ENCODE results near the gene SUN5.
"Not testable (repeated sequence)": the region's sequence is repeated elsewhere in the genome, so short reads cannot be mapped to it uniquely, and the experiment has no call there.

The SUN5 gene

GRCh38 chr20:32977281-32978008 is 26.8 kb downstream of the SUN5 start:
- DNase-seq (ENCODE audit: low spot score), result no peak

DNA sequence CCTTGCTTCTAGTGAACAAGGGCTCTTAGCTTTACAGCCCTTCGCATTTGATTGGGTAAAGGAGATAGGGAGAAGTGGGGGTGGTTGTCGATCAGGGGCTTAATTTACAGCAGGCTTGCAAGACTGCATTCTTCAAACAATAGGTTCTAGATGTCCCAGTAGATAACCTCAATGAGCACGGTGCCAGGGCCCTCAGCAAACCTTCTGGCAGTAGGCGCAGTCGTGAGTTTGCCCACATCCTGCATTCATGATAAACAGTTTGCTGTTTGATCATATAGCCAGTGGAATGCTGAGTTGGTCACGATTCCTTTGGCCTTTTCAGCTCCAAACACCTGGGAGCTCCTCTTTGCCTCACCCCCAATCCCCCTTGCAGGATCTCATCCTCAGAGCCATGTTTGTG is 27.5 kb downstream of the SUN5 start:
- no peak for DNase-seq (ENCODE audit: low spot score)

DNA sequence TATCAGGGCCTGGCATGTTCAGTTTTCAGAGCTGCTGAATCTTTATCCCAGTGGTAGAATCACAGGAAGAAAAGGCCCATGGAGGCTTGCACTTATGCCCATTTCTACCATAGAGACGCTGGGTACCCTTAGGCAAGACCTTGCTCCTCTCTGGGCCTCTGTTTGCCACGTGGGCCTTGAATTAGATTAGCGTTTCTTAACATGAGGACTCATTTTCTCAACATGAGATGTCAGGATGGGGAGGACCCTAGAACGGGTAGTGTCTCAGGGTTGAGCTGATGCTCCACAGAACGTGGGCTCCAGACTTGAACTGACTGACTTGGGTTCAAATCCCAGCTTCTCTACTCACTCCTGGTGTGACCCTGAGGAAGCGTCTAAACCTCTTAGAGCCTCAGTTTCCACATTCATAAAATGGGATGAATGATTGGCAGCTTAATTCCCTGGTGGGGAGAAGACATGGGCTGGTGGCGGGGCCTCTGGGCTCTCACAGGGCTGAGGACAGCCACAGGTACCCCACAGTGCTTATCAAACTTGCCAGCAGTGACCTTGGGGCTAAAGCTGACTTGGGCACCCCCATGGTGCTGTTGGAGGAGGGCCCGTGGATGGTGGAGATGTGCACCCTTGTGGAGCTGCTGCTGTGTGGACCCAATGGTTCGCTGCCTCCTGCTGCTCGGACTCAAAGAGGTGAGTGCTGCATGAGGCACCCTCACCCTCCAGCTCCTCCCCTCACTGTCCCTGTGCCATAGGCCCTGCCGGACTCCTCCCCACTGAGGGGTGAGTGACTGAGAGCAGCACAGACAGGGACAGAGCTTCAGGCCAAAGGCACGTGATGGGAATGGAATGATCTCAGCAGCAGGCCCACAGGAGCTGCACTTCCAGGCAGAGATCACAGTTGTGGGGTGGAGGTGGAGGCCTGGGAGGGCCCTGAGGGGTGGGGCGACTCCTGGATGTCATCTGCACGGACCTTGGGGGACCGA is 28.2 kb downstream of the SUN5 start:
- DNase-seq (ENCODE audit: low spot score), result no peak

DNA sequence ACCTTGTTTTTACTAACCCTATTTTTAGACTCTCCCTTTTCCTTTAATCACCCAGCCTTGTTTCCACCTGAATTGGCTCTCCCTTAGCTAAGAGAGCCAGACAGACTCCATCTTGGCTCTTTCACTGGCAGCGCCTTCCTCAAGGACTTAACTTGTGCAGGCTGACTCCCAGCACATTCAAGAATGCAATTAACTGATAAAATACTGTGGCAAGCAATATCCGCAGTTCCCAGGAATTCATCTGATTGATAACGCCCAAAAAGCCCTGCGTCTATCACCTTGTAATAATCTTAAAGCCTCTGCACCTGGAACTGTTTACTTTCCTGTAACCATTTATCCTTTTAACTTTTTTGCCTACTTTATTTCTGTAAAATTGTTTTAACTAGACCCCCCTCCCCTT is 29.1 kb downstream of the SUN5 start:
- not testable (repeated sequence) for DNase-seq (ENCODE audit: low spot score)

DNA sequence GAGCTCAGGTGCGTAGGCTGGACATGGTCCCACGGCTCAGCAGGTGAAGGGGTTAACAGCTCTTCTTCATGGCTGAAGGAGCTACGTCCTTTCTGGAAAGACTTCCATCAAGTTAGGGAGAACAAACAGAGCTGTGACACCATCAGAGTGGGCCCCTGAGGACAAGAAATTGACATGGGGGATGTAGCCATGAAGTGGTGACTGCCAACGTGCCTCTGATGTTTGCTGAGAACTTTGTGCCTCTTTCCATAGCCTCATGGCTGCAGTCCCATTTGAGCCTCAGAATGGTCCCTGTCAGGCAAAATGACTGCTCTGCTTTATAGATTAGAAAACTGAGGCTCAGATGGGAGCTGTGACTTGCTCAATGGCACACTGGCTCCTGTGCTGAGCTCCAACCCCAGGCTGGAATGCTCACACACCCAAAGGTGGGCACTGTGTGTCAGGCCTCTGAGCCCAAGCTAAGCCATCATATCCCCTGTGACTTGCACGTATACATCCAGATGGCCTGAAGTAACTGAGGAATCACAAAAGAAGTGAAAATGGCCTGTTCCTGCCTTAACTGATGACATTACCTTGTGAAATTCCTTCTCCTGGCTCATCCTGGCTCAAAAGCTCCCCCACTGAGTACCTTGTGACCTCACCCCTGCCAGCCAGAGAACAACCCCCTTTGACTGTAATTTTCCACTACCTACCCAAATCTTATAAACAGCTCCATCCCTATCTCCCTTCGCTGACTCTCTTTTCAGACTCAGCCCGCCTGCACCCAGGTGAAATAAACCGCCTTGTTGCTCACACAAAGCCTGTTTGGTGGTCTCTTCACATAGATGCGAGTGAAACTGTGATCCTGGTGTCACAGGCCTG is 29.8 kb downstream of the SUN5 start:
- DNase-seq (ENCODE audit: low spot score), result not testable (repeated sequence)

GRCh38 chr20:32973077-32973717 is 31.0 kb downstream of the SUN5 start:
- DNase-seq (ENCODE audit: low spot score), result no peak

GRCh38 chr20:32972181-32973076 is 31.8 kb downstream of the SUN5 start:
- DNase-seq (ENCODE audit: low spot score), result peak; percentile 53

GRCh38 chr20:32971703-32972161 is 32.5 kb downstream of the SUN5 start:
- DNase-seq (ENCODE audit: low spot score), result no peak

- no peak for DNase-seq (ENCODE audit: low spot score)
These were observed 33.3 kb downstream of the SUN5 start for GRCh38 chr20:32970973-32971300.

- DNase-seq (ENCODE audit: low spot score), result no peak
These were observed 33.9 kb downstream of the SUN5 start for GRCh38 chr20:32970115-32970972.

DNA sequence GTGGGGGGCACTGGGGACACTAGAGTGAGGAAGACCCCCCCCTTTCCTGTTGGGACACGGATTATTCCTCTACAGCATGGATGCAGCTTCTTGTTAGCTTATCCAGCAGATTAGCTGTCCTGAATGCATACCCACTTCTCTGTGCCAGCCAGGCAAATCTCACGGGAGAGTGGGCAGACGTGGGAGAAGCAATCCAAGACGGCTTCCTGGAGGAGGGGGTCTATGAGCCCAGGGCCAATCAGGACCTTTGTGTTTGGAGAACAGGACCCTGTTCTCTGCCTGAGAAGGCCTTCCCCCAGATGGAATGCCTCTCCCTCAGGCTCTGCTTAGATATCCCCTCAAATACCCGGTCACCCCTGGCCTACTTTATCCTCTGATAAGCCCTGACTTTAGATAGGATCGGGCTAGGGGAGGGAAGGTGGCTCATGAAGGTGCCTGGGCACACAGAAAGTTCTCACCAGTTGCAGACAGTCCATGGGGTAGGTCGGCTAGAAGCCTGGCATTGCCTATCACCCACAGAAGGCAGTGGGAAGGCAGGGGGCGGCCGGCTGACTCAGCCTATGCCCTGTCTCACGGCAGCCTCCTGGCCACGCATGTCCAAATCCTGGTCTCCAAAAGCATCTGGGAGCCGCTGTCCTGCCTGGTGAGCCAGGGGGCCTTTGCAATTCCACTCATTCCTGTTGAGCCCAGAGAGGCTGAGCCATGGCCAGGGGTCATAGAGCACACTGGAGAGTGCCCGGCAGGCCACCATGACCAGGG is 34.7 kb downstream of the SUN5 start:
- DNase-seq (ENCODE audit: low spot score), result no peak

DNA sequence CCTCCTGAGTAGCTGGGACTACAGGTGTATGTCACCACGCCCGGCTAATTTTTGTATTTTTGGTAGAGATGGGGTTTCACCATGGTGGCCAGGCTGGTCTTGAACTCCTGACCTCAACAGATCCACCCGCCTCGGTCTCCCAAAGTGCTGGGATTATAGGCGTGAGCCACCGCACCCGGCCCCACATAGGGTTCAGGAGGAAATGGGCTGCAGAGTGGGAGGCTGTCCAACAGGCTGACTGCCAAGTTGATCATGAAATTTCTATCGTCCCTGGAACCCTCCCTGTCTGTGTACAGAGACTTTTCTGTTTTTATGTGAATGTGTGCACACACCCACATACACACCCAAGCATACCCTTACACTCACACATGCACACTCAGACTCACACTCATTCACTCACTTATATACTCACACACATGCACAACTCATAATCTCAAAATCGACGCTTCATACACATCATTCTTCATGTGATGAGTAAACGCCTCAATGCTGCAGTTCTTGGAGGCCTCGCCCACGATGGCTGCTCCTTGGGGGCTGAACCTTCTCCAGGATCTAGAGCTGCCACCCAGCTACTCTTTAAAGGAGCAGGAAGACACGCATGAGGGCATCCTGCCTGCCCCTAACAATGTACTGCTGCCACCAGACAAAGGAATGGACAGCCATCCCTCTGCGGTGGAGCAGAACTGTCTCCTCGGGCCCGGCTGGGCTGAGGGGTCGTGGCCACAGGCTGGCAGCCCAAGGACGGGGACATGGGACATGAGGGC is 35.6 kb downstream of the SUN5 start:
- no peak for DNase-seq (ENCODE audit: low spot score)

- no peak for DNase-seq (ENCODE audit: low spot score)
These were observed 36.2 kb downstream of the SUN5 start for GRCh38 chr20:32967961-32968457.

DNA sequence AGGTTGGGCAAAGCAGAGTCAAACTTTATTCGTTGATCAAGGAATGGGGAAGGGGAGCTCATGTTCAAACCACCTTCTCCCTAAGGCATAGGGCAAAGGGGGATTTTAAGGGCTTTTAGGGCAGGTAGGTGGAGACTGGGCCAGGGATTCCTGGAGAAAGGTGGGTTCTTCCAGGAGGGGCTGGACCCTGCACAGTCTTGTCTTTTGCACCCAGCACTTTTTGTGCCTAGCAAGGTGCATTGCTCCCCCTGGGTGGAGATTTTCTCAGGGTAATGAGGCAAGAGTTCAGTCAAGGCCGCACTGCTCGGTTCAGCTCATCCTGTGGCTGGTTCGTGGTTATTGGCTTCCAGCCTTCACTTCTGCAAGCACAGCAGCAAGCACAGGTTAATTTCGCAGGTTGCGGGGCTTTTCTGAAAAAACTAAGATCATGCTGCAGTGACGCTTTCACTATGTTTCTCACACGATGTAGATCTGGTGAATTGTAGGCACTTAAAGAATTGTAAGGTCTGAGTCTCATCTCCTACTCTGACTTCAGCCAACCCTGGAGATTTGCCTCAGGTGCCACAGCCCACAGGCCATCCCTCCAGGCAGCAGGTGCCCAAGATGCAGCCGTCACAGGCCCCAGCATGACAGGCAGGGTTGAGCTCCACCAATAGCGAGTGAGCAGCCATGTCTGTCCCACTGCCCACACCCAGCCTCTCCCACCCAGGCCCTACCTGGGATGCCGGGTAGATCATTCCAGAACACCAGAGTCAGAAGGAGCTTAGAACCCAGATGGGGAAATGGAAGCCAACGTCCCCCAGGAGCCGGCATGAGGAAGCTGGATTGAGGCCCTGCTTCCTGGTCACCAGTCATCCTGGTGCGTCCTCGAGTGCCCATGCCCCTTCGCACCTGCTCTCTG is 37.1 kb downstream of the SUN5 start:
- DNase-seq (ENCODE audit: low spot score), result no peak

GRCh38 chr20:32966382-32966781 is 37.9 kb downstream of the SUN5 start:
- DNase-seq (ENCODE audit: low spot score), result no peak

DNA sequence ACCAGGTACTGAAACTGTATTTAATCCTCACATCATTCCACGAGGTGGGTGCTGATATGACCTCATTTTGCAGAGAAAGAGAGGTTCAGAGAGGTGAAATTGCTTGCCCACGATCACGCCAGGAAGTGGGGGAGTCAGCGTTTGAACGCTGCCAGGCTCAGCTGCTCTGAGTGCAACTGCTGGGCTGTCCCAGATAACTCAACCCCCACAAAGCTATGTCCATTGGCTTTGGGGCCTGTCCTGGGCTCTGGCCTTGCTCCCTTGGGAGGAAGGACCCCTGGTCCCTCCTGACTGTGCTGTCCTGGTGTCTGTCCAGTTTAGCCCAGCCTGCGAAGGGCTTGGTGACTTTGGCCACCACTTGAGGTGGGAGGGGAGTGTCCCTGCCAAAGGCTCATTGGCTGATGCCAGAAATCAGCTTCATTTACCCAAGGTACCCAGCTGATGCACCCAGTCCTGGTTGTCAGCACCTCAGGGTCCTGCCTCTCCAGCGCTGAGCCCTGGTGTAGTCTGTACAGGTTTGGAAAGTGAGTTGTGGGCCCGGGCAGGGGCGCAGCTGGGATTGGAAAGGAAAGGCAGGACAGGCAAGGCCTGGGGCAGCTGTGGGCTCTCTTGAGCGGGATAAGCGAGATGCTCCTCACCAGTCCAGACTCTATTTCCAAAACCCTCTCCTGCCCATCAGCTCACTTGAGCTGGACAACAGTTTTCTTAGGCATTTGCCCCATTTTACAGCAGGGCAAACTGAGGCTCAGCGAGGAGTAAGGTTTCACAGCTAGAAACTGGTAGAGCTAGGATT is 38.5 kb downstream of the SUN5 start:
- no peak for DNase-seq (ENCODE audit: low spot score)
